ENCODE results near the gene CD164L2.
A peak's percentile ranks its signal among the peaks of the same experiment; 100 is the strongest.

The CD164L2 gene

DNA sequence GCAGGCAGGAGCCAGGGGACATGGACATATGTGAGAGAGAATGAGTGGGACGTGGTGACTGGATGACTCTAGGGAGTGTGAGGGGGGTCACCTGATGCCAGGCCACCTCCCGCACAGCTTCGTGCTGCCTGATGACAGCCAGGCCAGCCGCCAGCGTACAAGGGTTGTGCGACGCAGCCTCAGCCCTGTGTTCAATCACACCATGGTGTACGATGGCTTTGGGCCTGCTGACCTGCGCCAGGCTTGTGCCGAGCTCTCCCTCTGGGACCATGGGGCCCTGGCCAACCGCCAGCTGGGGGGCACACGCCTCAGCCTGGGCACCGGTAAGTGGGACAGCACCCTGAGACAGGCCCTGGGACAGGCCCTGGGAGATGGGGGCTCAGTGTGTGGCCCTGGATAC, 30.0 kb downstream of the CD164L2 start:
- Histone ChIP-seq H3K9me3 (ENCODE audit: control insufficient read depth, low read length) (no peaks in the 10 kb centered on the region), H3K36me3 (ENCODE audit: control insufficient read depth, insufficient read depth, low read length) (peaks cover 20% of the 10 kb centered on the region), H3K4me3 (ENCODE audit: extremely low read depth, insufficient read depth, low read length, poor library complexity, severe bottlenecking) (no peak overlapping the region), H3K27ac (ENCODE audit: low read depth, low read length, severe bottlenecking) (no peak overlapping the region), H3K4me1 (ENCODE audit: control insufficient read depth, insufficient read depth, low read length, poor library complexity, severe bottlenecking) (peaks cover 18% of the 10 kb centered on the region)
- WGBS, 2 experiments (ENCODE audit: insufficient coverage in 2 of 2): 98% methylated on average over 12 to 13 of the region's 13 CpGs

DNA sequence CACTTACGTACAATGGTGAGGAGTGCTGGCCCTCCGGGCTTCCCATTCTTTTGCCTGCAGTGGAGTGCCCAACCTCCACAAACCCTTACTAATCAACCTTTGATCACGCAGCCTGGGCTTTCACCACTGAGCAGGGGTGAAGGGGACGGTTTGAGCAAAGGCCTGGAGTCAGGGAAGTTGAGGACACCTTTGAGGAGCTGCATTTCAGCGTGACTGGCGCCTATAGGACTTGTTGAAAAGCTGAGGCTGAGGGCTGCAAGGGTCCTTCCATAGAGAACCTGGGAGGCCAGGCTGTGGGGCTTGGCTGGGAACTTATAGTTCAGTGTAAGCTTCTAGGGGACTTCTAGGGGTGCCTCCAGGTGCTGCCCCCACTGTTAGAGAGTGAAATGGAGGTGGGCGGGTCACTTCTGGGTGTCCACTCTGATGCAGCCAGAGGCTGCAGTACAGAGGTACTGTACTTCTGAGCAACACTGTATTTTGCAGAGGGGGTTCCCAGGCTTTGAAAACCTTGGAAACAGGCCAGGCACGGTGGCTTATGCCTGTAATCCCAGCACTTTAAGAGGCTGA, 31.5 kb downstream of the CD164L2 start:
- H3K4me3 ChIP-seq (ENCODE audit: extremely low read depth, insufficient read depth, low read length, poor library complexity, severe bottlenecking): peak overlapping the region; percentile 43
- peak overlapping the region; percentile 53 for H3K27ac ChIP-seq (ENCODE audit: low read depth, low read length, severe bottlenecking)
- 40% methylated on average over 5 of the region's 8 CpGs for WGBS, 2 experiments (ENCODE audit: insufficient coverage in 2 of 2)
- H3K4me1 ChIP-seq (ENCODE audit: control insufficient read depth, insufficient read depth, low read length, poor library complexity, severe bottlenecking): peaks cover 10% of the 10 kb centered on the region
- H3K9me3 ChIP-seq (ENCODE audit: control insufficient read depth, low read length): no peaks in the 10 kb centered on the region
- H3K36me3 ChIP-seq (ENCODE audit: control insufficient read depth, insufficient read depth, low read length): peaks cover 16% of the 10 kb centered on the region

DNA sequence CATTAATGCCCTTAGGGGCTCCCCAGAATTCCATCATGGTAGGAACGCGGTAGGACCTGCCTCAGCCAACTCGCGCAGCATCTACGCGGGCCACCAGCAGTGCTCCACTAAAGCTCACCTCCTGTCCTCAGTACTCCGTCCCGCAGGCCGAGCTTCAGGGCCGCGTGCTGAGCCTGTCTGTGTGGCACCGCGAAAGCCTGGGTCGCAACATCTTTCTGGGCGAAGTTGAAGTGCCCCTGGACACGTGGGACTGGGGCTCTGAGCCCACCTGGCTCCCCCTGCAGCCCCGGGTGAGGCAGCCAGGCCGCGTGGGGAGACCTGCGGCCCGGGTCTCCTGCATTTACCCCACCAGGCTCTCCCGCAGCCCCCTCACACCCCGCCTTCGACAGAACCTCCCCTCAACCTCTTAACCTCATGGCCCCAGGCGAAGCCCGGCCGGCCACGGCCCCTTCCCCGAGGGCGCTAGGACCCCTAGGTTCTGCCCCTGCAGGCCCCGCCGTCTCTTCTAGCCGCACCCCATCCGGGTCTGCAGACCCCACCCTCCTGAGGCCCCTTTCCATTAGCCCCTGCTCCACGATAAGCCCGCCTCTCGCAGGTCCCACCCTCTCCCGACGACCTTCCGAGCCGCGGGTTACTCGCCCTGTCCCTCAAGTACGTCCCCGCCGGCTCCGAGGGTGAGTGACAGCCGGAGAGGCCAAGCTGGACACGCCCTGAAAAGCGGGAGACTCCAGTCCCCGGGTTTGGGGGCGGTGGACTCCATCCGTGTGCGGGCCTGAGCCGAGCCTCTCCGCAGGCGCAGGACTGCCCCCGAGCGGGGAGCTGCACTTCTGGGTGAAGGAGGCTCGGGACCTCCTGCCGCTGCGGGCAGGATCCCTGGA, 32.2 kb downstream of the CD164L2 start:
- H3K9me3 ChIP-seq (ENCODE audit: control insufficient read depth, low read length): no peaks in the 10 kb centered on the region
- peaks cover 13% of the 10 kb centered on the region for H3K36me3 ChIP-seq (ENCODE audit: control insufficient read depth, insufficient read depth, low read length)
- H3K4me1 ChIP-seq (ENCODE audit: control insufficient read depth, insufficient read depth, low read length, poor library complexity, severe bottlenecking): peaks cover 9% of the 10 kb centered on the region
- H3K27ac ChIP-seq (ENCODE audit: low read depth, low read length, severe bottlenecking): peak overlapping the region; percentile 53
- 11% methylated on average over 51 to 53 of the region's 62 CpGs for WGBS, 2 experiments (ENCODE audit: insufficient coverage in 2 of 2)
- peak overlapping the region; percentile 43 for H3K4me3 ChIP-seq (ENCODE audit: extremely low read depth, insufficient read depth, low read length, poor library complexity, severe bottlenecking)

DNA sequence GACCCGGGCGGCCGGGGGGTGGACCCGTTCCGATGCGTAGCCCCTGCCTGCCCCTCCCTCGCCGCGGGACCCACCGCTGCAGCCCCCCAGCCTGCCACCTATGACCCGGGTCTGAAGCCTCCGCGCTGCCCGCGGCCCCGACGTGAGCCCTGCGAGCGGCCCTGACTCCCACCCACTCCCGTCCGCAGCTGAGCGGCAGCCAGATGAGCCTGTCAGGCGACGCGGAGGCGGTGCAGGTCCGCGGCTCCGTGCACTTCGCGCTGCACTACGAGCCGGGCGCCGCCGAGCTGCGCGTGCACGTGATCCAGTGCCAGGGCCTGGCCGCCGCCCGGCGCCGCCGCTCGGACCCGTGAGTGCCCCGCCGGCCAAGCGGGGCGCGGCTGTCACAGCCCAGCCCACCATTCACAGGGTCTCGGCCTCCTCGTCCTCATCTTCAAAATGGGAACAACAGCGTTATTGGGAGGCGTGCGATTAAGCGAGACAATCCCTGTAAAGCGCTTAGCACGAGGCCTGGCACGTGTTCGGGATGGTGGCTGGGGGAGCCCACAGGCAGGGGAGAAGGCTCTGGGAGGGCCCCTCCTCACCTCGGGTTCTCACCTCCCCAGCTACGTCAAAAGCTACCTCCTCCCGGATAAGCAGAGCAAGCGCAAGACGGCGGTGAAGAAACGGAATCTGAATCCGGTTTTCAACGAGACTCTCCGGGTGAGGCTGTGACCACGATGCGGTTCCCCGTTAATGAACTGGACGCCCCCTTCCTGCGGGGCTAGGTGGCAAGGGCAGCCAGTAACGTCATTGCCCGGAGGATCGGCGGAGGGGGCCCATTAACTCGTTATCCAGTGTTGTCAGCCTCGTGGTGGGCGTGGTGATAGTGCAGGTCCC, 33.1 kb downstream of the CD164L2 start:
- WGBS, 2 experiments (ENCODE audit: insufficient coverage in 2 of 2): 14 to 17% methylated on average over 61 to 72 of the region's 84 CpGs
- Histone ChIP-seq H3K4me3 (ENCODE audit: extremely low read depth, insufficient read depth, low read length, poor library complexity, severe bottlenecking) (peak overlapping the region; percentile 43), H3K27ac (ENCODE audit: low read depth, low read length, severe bottlenecking) (no peak overlapping the region), H3K9me3 (ENCODE audit: control insufficient read depth, low read length) (no peaks in the 10 kb centered on the region), H3K36me3 (ENCODE audit: control insufficient read depth, insufficient read depth, low read length) (peaks cover 6% of the 10 kb centered on the region), H3K4me1 (ENCODE audit: control insufficient read depth, insufficient read depth, low read length, poor library complexity, severe bottlenecking) (peaks cover 9% of the 10 kb centered on the region)

DNA sequence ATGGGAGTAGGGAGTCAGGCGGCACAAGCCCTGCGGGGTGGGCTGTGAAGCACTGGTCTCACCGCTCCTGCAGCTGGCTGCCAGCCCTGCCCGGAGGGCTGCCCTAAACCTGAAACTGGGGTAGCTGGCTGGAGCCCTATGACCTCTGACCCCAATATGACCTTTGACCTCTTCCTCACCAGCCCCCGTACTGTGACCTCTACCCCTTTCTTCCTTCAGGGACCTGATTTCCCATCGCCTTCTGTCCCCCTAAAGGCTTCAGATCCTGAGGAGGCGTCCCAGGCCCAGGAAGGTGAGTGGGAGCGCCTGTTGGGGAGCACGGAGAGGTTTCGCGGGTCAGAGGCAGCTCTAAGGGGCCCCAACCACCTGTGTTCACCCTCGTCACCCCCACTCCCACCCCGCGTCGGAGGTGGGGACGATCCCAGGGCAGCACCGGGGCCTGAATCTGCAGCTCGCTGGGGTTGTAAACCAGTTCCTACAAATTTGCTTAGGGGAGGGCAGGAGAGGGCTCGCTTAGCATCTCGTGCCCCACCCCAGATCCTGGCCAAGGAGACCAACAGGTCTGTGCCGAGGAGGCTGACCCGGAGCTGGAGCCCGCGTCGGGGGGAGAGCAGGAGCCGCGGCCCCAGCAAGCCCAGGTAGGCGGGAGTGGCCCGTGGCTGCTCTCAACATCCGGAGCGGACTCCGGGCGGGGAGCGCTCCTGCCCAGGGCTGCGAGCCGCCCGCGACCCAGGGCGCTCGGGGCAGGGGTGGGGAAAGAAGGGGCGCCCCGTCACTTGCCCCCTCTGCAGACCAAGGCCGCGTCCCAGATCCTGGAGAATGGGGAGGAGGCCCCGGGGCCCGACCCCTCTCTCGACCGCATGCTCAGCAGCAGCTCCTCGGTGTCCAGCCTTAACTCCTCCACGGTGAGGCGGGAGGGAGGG, 34.0 kb downstream of the CD164L2 start:
- no peak overlapping the region for H3K27ac ChIP-seq (ENCODE audit: low read depth, low read length, severe bottlenecking)

DNA sequence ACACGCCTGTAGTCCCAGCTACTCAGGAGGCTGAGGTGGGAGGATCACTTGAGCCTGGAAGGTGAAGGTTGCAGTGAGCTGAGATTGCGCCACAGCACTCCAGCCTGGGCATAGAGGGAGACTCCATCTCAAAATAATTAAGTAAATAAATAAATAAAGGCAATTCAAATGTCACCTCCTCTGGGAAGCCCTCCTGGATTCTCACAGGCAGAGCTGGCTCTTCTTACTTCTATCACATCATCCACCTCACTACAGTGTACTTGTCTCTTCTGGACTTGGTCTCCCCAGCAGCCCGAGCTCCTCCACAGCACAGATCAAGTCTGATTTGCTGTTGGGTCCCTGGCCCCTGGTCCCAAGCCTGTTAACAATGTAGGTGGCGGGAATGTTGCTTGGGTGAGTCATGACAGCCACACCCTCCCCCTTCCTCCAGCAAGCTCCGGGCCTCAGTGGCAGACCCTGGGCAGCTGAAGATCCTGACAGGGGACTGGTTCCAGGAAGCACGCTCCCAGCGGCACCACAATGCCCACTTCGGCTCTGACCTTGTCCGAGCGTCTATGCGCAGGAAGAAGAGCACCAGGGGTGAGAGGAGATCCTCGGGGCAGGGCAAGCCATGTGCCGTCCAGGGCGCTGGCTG, 36.0 kb downstream of the CD164L2 start:
- H3K9me3 ChIP-seq (ENCODE audit: control insufficient read depth, low read length): no peaks in the 10 kb centered on the region
- peaks cover 8% of the 10 kb centered on the region for H3K36me3 ChIP-seq (ENCODE audit: control insufficient read depth, insufficient read depth, low read length)
- no peak overlapping the region for H3K4me3 ChIP-seq (ENCODE audit: extremely low read depth, insufficient read depth, low read length, poor library complexity, severe bottlenecking)
- WGBS, 2 experiments (ENCODE audit: insufficient coverage in 2 of 2): 85 to 90% methylated on average over 9 to 10 of the region's 14 CpGs
- no peak overlapping the region for H3K27ac ChIP-seq (ENCODE audit: low read depth, low read length, severe bottlenecking)
- H3K4me1 ChIP-seq (ENCODE audit: control insufficient read depth, insufficient read depth, low read length, poor library complexity, severe bottlenecking): peaks cover 27% of the 10 kb centered on the region

More for the DNA sequence above, 34.0 kb downstream of the CD164L2 start:
- 18 to 23% methylated on average over 22 to 26 of the region's 51 CpGs for WGBS, 2 experiments (ENCODE audit: insufficient coverage in 2 of 2)
- H3K9me3 ChIP-seq (ENCODE audit: control insufficient read depth, low read length): no peaks in the 10 kb centered on the region
- peaks cover 9% of the 10 kb centered on the region for H3K4me1 ChIP-seq (ENCODE audit: control insufficient read depth, insufficient read depth, low read length, poor library complexity, severe bottlenecking)
- peaks cover 8% of the 10 kb centered on the region for H3K36me3 ChIP-seq (ENCODE audit: control insufficient read depth, insufficient read depth, low read length)
- H3K4me3 ChIP-seq (ENCODE audit: extremely low read depth, insufficient read depth, low read length, poor library complexity, severe bottlenecking): peak overlapping the region; percentile 43

DNA sequence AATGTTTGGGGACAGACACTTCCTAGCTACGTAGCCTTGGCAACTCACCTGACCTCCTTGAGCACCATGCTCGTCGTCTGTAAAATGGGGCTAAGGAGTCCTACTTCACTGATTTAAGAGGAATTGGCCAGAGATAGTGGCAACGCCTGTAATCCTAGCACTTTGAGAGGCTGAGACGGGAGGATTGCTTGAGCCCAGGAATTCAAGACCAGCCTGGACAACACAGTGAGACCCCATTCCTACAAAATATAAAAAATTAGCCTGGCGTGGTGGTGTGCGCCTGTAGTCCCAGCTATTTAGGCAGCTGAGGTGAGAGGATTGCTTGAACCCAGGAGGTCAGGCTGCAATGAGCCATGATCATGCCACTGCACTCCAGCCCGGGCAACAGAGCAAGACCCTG, 36.8 kb downstream of the CD164L2 start:
- Histone ChIP-seq H3K36me3 (ENCODE audit: control insufficient read depth, insufficient read depth, low read length) (peaks cover 8% of the 10 kb centered on the region), H3K4me3 (ENCODE audit: extremely low read depth, insufficient read depth, low read length, poor library complexity, severe bottlenecking) (no peak overlapping the region), H3K27ac (ENCODE audit: low read depth, low read length, severe bottlenecking) (no peak overlapping the region), H3K9me3 (ENCODE audit: control insufficient read depth, low read length) (no peaks in the 10 kb centered on the region), H3K4me1 (ENCODE audit: control insufficient read depth, insufficient read depth, low read length, poor library complexity, severe bottlenecking) (peaks cover 33% of the 10 kb centered on the region)
- WGBS, 2 experiments (ENCODE audit: insufficient coverage in 2 of 2): 92 to 93% methylated on average over 3 to 4 of the region's 8 CpGs

DNA sequence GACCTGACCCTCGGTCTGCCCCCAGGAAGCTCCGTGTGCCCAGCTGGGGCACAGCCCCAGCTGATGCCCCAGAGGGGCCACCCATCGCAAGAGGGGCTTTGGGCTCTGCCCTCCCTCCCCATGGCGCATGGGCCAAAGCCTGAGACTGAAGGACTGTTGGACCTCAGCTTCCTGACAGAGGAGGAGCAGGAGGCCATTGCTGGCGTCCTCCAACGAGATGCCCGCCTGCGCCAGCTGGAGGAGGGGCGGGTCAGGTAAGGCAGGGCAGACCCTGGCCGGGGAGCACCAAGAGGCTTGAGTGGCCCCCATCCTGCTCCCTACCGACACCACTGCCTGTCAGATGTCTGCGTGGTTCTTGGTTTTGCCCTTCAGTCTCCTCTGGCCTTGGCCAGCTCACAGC, 37.9 kb downstream of the CD164L2 start:
- peaks cover 38% of the 10 kb centered on the region for H3K4me1 ChIP-seq (ENCODE audit: control insufficient read depth, insufficient read depth, low read length, poor library complexity, severe bottlenecking)
- WGBS, 2 experiments (ENCODE audit: insufficient coverage in 2 of 2): 96 to 97% methylated on average over 12 of the region's 12 CpGs
- no peaks in the 10 kb centered on the region for H3K9me3 ChIP-seq (ENCODE audit: control insufficient read depth, low read length)
- H3K36me3 ChIP-seq (ENCODE audit: control insufficient read depth, insufficient read depth, low read length): peaks cover 8% of the 10 kb centered on the region
- no peak overlapping the region for H3K4me3 ChIP-seq (ENCODE audit: extremely low read depth, insufficient read depth, low read length, poor library complexity, severe bottlenecking)
- H3K27ac ChIP-seq (ENCODE audit: low read depth, low read length, severe bottlenecking): no peak overlapping the region

DNA sequence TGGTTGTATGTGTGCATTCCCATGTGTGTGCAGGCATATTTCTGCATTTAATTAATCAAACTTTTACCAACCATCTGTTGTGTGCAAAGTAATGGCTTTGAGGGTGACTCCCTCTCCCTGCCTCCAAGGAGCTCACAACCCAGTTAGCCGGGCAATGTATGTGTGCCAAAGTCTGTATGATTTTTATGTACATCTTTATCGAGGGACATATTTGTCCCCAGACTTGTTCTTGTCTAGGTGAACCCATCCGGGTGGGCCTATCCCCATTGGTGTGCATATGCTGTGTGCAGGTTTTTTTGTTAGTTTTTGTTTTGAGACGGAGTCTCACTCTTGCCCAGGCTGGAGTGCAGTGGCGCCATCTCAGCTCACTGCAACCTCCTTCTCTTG, 39.5 kb downstream of the CD164L2 start:
- 96 to 100% methylated on average over 4 to 5 of the region's 5 CpGs for WGBS, 2 experiments (ENCODE audit: insufficient coverage in 2 of 2)
- Histone ChIP-seq H3K9me3 (ENCODE audit: control insufficient read depth, low read length) (no peaks in the 10 kb centered on the region), H3K36me3 (ENCODE audit: control insufficient read depth, insufficient read depth, low read length) (peaks cover 8% of the 10 kb centered on the region), H3K4me3 (ENCODE audit: extremely low read depth, insufficient read depth, low read length, poor library complexity, severe bottlenecking) (no peak overlapping the region), H3K4me1 (ENCODE audit: control insufficient read depth, insufficient read depth, low read length, poor library complexity, severe bottlenecking) (peaks cover 41% of the 10 kb centered on the region), H3K27ac (ENCODE audit: low read depth, low read length, severe bottlenecking) (no peak overlapping the region)
